HG03469 (cell line): ENCODE results near the gene KDELR3.

Experiments used
- ATAC-seq: cut with Tn5 transposase; IDR thresholded peaks from one replicate; pipeline ENCODE4 v1.9.1; 2021; ENCODE audit warnings: mild to moderate bottlenecking, moderate library complexity, moderate number of reproducible peaks; ENCODE audit not compliant: unreplicated experiment

The KDELR3 gene

DNA sequence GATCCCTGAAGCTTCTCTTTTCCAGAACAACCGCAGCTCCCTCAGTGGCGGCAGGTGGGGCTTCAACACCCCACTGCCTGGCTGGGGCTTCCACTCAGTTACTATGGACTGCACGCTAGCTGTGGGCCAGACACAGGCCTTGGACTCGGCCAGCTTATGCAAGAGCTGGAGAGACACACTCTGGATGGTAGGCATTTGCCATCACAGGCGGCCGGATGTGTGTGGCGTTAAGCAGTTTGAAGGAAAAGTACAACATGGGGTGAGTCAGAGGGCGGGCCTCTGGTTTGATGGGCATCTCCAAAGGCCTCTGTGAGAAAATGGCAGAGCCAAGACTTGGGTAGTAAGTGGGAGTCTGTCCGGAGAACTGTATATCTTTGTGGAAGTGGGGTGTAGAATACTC is 30.5 kb upstream of the KDELR3 start:
- ATAC-seq, result no peak

DNA sequence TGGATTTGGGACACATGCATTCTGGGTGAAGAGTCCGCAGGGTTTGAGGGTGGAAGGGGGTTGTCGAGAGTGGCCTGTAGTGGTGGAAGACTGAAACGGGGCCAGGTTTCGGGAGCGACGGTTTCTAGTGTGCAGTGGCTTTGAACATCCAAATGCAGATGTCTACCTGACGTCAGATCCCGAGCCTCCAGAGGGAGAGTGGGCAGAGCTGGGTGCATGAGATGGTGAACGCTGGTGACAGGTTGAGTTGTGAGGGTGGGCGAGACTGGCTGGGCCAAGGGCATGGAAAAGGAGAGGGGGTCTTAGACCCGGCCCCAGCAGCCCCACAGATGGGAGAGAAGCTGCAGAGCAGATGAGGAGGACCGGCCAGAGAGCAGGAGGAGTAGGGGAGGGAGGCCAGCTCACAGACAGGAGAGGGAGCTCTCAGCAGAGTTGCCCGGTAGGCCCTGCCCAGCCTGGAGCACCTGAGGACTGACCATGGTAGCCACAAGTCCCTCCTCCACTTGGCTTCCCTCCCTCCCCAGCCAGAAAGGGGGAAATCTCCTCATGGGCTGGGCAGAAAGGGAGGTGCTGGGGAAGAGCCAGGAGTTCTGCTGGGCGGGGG is 27.0 kb upstream of the KDELR3 start:
- ATAC-seq, result no peak

DNA sequence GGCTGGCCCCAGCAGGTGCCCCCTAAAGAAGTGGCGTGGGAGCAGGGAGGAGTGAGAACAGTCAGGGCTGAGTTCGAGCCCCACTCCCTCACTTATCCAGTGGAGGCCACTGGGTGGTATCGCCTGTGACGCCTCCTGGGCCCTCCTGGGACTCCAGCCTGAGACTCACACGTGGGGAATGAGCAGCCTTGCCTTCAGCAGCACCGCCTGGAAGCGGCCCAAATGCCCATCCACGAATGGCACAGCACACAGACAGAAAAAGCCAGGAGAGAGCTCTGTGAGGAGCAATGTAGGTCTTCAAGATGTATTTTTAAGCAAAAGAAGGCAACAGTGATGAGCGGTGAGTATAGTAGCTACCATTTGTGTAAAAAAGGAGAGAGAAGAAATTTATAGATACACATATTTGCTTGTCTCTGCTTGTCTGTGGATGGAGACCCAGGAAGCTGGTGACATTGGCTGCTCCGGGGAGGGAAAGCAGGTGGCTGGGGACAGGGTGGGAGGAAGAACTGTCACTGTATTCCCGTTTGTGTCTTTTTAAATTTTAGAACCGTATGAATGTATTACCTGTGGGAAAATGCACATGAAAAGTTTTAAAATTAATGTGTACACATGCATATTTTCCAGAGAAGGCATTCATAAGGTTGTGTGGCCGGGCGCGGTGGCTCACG is 26.1 kb upstream of the KDELR3 start:
- no peak for ATAC-seq

DNA sequence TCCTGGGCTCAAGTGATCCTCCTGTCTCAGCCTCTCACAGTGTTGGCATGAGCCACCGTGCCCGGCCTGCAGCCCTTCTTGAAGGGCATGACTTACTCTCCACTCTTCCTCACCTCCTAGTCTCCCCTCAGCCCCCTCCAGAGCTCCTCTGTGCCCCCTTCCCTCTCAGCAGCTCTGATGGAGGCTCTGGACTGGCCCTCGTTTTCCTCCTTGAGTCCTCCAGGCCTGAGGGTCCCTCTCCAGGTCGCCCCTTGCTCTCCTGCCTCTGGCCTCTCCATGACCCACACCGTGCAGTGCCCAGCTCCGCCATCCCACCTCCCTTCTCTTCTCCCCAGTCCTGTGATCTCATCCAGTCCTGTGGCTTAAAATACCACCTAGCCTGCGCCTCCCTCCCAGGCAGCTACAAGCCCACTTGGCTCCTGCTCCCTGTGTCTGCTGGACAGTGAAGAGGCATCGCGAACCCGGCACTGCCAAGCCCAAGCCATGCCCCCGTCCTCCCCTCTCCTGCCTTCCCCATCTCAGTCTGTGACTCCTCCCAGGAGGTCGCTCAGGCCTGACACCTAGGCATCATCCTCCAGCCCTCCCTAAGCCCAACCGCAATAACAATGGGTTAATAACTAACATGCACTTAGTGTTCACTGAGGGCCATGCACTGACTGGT is 24.8 kb upstream of the KDELR3 start:
- no peak for ATAC-seq

DNA sequence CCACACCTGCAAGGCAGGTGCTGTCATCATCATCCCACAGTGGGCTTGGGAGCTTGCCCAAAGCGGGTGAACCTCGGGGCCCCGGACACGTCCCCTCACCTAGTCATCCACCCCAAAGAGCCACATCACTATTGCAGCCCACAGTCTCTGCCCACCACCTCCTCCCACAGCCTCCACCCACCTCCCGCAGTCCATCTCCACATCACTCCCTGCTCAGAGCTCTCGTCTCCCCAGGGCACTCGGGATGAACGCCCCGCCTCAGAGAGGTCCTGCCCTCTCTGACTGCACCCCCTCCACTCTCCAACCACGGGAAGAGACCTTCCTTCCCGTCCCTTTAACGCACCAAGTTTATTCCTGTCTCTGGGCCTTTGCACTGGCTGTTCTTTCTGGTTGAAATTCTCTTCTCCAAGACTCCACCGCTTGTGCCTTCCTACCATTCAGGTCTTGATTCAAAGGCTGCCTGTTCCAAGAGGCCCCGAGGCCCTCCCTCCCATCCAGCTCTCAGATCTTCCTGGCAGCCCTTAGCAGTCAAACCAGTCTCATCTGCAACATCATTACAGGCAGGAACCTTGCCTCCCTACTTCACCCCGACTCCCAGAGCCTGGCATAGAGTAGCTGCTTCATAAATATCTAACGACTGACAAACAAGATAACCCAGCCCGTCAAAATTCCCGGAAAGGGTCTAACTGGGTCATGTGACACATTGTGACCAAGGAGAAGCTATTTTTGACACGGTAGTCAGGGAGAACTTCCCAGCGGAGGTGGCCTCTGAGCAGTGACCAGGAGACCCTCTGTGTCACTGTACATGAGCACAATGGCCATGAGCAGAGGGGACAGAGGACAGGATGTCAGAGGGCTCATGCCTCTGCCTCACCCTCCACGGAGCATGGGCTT is 24.0 kb upstream of the KDELR3 start:
- ATAC-seq, result no peak

DNA sequence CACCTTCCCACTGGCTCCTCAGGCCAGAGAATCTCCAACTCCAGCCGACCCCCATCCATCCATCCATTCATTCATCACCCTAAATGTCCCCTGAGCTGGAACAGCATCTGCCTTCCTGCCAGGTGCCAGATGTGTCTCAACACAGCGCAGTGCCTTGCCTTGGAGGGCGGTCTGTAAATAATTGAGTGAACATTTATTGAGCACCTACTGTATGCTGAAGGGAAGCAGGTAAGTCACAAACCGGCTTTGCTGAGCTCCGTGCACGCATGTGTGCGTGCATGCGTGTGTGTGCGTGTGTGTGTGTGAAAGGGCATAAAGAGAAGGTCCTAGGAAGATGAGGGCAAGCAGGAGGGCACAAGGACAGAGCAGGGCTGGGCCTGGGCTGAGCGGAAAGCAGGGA is 23.1 kb upstream of the KDELR3 start:
- no peak for ATAC-seq

DNA sequence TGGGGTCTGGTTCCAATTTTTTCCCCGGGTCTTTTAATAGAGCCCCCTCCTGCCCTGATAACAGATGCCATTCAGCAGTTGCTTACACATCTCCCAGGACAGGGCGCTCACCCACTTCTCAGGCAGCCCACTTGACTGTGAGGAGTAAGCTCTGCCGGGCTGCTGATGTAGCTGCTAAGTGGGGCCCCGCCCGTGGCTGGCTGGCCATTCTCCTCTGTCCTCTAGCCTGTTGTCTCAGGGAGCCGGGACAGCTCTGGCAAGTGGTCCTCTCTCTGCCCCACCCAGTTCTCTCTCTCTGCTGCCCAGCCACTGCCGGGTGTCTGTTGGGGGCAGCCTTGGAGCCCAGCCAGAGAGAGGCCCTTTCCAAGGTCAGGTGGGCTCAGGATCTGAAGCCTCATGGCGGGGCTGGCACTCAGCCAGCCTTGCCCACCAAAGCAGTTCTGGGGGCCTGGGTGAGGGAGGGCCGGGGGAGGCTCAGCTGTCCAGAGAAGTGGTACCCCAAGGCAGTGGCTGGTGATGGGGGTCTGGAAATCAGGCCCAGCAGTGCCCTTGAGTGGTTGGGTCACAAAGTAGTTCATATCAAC is 21.8 kb upstream of the KDELR3 start:
- ATAC-seq, result no peak

DNA sequence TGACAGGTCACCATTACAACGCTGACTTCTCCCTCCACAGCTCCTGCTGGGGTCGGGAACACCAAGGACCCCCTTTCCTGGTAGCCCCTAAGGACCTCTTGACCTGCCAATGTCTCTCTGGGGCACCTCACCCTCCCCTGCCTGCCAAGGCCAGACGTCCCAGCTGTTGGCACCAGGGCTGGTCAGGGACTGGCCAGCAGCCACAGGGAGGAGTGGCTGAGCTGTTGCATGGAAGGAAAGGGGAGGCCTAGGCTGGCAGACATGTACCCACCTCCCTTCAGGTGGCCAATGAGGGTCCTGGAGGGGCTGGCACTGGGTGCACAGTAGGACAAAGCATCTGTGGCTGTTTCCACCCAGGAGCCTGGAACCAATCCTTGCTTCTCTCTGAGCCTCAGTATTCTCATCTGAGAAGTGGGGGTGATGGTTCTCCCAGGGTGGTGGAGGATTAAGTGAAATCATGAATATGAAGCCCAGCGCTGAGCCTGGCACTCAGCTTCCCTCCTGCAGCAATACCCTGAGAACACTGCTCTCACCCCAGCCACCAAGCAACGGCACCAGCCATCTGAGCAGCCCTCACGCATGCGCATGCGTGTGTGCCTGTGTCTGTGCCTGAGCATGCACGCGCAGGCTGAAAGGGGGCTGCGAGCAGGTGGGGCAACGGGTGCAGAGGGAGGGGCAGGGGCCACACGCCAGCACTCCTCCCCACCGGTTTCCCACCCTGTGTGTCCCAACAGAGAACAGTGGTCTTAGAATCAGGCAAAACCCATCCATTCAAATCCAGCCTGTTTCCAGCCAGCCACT is 18.8 kb upstream of the KDELR3 start:
- ATAC-seq, result no peak

DNA sequence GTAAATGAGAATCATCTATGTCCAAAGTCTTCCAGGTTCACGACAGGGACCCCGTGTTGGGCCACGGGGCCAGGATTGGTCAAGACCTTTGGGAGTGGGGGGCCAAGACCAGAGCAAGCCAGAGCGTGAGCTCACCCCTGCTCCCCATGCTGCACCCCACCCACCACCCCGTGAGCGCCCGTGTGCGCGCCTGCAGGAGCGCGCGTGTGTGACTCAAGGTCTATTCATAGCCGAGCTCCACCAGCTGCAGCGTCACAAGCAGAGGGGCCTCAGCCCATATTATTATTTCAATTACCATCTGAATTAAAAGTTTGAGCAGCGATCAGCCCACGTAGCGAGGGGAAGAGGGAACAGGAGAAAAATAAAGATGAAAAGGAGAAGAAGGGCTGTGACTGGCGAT is 18.1 kb upstream of the KDELR3 start:
- no peak for ATAC-seq

DNA sequence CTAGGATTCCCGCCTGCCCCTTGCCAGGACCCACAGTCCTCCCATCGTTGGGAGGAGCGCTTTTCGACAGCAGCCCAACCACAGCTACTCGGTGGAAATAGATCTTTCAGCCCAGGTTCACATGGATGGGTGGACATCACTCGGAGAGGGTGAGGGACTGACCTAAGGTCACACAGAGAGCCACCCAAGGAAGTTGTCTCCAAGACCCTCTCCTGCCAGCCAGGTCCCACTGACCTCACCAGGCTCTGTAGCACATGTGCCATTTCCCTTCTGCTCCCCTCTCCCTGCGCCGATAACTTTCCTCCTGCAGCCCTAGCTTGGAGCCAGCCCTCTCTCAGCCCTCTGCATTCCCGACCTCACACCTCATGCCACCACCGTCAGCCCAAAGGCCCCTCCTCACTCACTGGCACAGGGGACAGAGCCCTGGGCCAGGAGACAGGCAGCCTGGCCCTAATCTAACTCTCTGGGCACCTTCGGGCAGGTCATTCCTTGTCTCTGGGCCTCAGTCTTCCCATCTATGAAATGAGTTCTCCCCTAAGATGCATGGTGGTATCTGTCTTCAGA is 17.6 kb upstream of the KDELR3 start:
- ATAC-seq, result no peak

DNA sequence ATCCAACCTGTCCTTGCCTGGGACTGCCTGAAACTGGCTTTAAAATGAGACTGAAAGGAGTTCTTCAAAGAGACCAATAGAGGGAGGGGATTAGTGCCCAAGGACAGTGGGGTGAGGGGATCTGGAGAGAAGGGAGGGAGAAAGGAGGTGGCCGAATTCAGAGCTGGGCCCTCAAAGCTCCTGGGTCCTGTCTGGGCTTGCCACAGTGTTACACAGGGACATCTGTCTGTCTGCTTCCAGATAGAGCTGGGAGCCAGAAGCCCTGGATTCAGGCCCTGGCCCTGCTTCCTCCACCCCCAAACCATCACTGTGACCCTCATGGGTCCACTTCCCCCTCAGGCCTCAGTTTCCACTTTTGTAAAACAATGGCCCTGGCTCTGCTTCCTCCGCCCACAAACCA is 16.5 kb upstream of the KDELR3 start:
- no peak for ATAC-seq

DNA sequence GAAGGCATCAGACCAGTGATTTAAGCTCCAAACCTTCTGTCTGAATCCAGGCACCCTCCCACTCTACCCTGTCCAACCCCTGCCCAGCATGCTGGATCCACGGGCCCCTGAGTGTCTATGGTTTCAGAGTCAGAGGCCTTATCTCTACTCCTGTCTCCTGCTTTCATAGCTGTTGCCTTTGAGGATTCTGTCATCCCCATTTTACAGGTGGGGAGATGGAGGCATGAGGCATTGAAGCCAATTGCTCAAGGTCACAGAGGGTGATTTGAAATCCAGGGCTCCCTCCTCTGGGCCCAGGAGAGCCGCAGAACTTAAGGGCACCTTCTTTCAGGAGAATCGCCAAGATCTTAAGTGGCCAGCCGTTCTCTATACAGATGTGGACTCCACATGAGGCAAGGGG is 16.0 kb upstream of the KDELR3 start:
- ATAC-seq, result no peak

DNA sequence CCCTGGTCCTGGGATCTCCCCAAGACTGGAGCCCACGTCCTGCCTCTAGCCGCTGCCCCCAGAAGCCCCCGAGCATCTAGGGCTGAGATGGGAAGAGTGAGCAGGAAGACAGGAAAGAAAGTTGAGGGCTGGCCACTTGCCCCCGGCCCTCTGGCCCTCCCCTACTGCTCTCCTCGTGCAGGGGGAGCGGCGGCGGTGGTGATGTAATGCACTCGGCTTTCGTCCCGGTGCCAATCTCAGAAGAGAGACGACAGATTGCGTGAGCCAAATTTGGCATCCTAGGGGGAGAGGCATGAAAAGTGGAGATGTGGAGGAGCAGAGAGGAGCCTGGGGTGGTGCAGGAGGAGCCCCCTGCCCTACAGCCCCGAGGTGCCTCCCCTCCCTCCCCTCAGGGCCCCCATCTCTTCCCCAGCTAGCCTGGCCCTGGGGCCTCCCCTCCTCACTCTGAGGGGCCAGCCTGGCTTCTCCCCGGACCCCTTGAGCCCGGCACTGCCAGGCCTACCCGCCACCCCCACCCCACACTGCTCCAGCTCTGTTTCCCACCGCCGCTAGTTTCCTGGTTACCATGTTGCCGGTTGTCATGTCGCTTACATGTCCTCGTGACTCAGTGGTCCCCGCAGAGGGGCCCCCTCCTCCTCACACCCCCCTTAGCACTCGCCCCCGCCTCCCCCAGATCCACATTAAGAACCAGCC is 15.4 kb upstream of the KDELR3 start:
- ATAC-seq, result no peak

DNA sequence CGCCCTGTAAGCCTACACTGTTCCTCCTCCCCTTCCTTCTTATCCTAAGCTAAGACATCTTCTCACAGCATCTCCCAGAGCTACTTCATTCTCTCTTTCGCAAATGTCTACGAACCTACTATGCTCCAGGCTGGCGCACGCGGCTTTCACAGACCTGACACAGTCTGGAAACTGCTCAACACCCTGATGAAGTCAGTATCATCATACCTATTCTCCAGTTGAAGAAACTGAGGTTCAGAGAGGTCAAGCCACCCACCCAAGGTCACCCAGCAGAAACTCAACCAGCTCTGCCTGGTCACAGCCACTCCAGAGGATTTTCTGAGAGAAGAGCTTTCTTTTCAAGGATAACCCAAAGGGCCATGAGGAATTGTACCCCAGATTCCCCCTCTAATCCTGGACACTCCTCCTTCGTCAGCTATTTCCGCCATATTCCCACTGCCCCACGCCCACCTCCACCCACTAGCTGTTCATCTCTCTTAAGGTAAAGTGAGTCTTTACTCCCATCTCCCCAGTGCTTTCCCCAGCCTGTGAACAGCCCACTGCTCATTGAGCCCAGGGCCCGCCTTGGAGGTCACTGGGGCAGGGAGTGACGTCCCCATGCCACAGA is 14.7 kb upstream of the KDELR3 start:
- no peak for ATAC-seq

DNA sequence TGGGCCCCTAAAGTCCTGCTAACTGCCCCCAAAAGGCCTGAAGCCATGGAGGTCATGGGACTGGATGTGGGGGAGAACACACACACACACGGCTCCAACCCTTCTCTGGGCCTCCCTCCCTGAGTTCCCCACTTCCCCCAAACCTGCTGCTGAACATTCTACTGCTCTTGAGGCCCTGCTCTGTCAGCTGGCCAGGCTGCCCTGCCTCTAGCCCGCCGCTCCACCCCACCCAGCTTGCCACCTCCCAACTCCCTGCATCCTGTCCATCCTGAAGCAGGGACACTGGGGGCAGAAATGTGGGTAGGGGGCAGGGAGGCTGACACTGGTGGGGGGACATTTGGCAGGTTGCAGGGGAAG is 13.9 kb upstream of the KDELR3 start:
- no peak for ATAC-seq

DNA sequence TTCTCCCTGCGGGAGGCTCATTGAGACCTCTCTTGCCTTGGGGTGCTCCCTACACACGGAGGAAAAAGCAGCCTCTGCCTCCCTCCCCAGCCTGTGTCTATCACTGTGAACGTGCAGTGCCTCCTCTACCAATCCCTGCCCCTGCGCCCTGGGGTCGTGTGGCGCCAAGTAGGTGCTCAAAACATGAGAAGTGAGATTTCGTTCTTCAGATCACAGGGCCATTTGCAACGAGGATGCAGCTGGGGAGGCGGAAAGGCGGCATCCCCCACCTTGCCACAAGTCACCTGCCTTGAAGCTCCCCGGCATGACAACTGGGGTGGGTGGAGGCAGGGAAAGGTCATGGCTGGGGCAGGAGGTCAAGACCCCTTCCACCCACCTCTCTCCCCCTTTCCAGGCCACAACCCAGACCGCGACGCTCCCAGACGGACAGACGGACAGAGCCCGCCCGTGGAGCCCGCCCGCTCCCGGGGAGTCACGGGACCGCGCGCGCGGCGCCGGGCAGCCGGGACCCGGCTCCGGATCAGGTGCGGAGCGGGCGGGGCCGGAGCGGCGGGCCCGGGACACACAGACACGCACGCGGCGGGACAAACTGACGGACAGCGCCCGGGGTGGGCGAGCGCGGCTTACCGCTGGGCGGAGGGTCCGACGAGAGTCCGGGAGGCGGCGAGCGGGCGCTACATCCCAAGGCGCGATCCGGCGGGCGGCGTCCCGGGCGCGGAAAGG is 13.4 kb upstream of the KDELR3 start:
- ATAC-seq, result no peak

DNA sequence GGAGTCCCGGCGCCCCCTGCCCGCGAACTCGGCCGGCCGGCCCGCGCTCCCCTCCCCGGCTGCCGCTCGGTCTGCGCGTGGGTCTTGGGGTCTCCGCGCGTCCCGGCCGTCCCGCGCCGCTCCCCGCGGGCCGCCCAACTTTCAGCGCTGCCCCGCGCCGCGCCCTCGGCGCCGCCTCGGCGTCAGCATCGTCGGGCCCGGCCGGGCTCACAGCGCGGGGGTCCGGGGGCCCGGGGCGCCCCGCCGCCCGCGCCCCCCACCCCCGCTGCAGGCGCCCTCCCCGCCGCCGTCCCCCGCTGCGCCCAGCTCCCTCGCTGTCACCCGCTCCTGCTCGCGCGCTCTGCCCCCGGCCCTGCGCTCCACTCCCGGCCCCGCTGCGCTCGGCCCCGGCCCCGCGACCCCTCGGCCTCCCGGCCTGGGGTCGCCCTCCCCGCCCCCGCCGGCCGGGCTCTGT is 12.8 kb upstream of the KDELR3 start, which contains the start of gene KCNJ4:
Gene KCNJ4, minus strand, starts transcription at position 124 of the 454 bp plus-strand sequence. CDS start 27,067 bp downstream, outside the sequence.
- ATAC-seq, result no peak
